PC-9 (cell line): ENCODE measurements around the gene MICAL2. TPM values are rescaled to one million over a fixed set of nuclear protein-coding genes. Genes with fewer than 3 reads are reported as not detected.

ENCODE experiments used
- BruUV-seq: library from RNA; stranded (reverse); fragments of 400-500 nt; replicated peaks from 2 replicates; lab custom pipeline; 2021; lab: Mats Ljungman, UMichigan
- CTCF ChIA-PET: fragments of 300-600 bp; sonication (Branson Sonifier 250); formaldehyde crosslinking; loops from one replicate; lab custom pipeline; 2022; ENCODE audit warnings: antibody characterized with exemption; lab: Charles Lee
- POLR2A ChIA-PET: fragments of 300-600 bp; sonication (Branson Sonifier 250); formaldehyde crosslinking; loops from one replicate; lab custom pipeline; 2022; ENCODE audit warnings: antibody characterized with exemption; ENCODE audit not compliant: unreplicated experiment; lab: Charles Lee
- DNase-seq, 2 experiments: peaks; one replicate each; pipeline versions ENCODE4 v3.0.0 to v3.0.0-alpha.2; 2015 to 2022; ENCODE audit warnings: mixed read lengths in 1 of 2
- H2AFZ ChIP-seq: fragments of 200-600 bp; sonication (generic); 2 replicates; pipeline ENCODE4 v1.8.1; 2017; ENCODE audit warnings: antibody characterized with exemption
- H3F3A ChIP-seq: fragments of 200-600 bp; sonication (generic); 2 replicates; pipeline ENCODE4 v1.8.1; 2017; ENCODE audit warnings: antibody characterized with exemption, mild to moderate bottlenecking, low read depth; ENCODE audit not compliant: insufficient read depth
- H3K27ac ChIP-seq: fragments of 200-600 bp; sonication (generic); 2 replicates; pipeline ENCODE4 v1.6.1; 2016; ENCODE audit warnings: mixed run types
- H3K27me3 ChIP-seq: fragments of 200-600 bp; sonication (generic); 2 replicates; pipeline ENCODE4 v1.6.1; 2016; ENCODE audit warnings: low read depth, mixed run types; ENCODE audit not compliant: insufficient read depth
- H3K36me3 ChIP-seq: fragments of 200-600 bp; sonication (generic); 2 replicates; pipeline ENCODE4 v1.6.1; 2016; ENCODE audit warnings: low read depth, mixed run types
- H3K4me1 ChIP-seq: fragments of 200-600 bp; sonication (generic); replicated peaks from 2 replicates; pipeline ENCODE4 v1.6.1; 2016; ENCODE audit warnings: mixed run types; ENCODE audit not compliant: insufficient read depth
- H3K4me2 ChIP-seq: fragments of 200-600 bp; sonication (generic); 2 replicates; pipeline ENCODE4 v1.6.1; 2017; ENCODE audit warnings: mixed run types
- H3K4me3 ChIP-seq: fragments of 200-600 bp; sonication (generic); 2 replicates; pipeline ENCODE4 v1.6.1; 2016; ENCODE audit warnings: mixed run types
- H3K79me2 ChIP-seq: fragments of 200-600 bp; sonication (generic); 2 replicates; pipeline ENCODE4 v1.6.1; 2017; ENCODE audit warnings: low read depth, mixed run types
- H3K9me2 ChIP-seq: fragments of 200-600 bp; sonication (generic); 2 replicates; pipeline ENCODE4 v1.8.1; 2017; ENCODE audit warnings: mild to moderate bottlenecking; ENCODE audit not compliant: insufficient read depth
- H3K9me3 ChIP-seq: fragments of 200-600 bp; sonication (generic); 2 replicates; pipeline ENCODE4 v1.8.1; 2016; ENCODE audit warnings: low read depth; ENCODE audit not compliant: insufficient read depth
- H4K20me1 ChIP-seq: fragments of 200-600 bp; sonication (generic); 2 replicates; pipeline ENCODE4 v1.8.1; 2017; ENCODE audit not compliant: insufficient read depth
- CTCF ChIP-seq: fragments of 200-600 bp; sonication (generic); conservative IDR thresholded peaks from 2 replicates; pipeline ENCODE4 v1.6.1; 2017; ENCODE audit warnings: mixed run types, antibody characterized with exemption, mild to moderate bottlenecking, moderate library complexity
- EZH2 ChIP-seq: fragments of 200-600 bp; sonication (generic); IDR thresholded peaks from 2 replicates; pipeline ENCODE4 v1.8.0; 2017; ENCODE audit warnings: antibody characterized with exemption, low read depth
- intact Hi-C: fragments of 100-400 bp; cut with micrococcal nuclease; formaldehyde crosslinking; loops from one replicate; pipeline ENCODE4 v1.10.0; 2022; ENCODE audit not compliant: unreplicated experiment
- total RNA-seq: library from RNA; stranded (reverse); gene quantifications from 2 replicates; pipeline ENCODE4 v1.2.3, GENCODE V29; 2021

MICAL2 gene
- total RNA-seq, 1 experiment from 2014 or later = 32.4 TPM

- no peaks in the 10 kb centered on the region for H3K27me3 ChIP-seq
Measured at GRCh38 chr11:12073436-12073835, 37.0 kb upstream of the MICAL2 start.

GRCh38 chr11:12073886-12074285 lies 36.5 kb upstream of the MICAL2 start:
- Histone ChIP-seq H3K9me2 (no peaks in the 10 kb centered on the region), H3K27ac (no peak overlapping the region)

More at GRCh38 chr11:12073436-12073835, 37.0 kb upstream of the MICAL2 start:
- ChIA-PET POLR2A (no interaction called here), CTCF (no interaction called here)
- H3K4me1 ChIP-seq = peaks cover 15% of the 10 kb centered on the region
- no peak overlapping the region for H3K27ac ChIP-seq
- no peaks in the 10 kb centered on the region for H3K9me2 ChIP-seq
- H2AFZ ChIP-seq = no peak overlapping the region
- no peaks in the 10 kb centered on the region for H3K9me3 ChIP-seq
- BruUV-seq = no TSS peak
- H3F3A ChIP-seq = no peaks in the 10 kb centered on the region
- no peak overlapping the region for H3K4me2 ChIP-seq
- no peak overlapping the region for H3K4me3 ChIP-seq
- intact Hi-C loops = no loop called here
- TF ChIP-seq EZH2 = no peak
- no peak for TF ChIP-seq CTCF
- no peaks in the 10 kb centered on the region for H3K79me2 ChIP-seq
- H4K20me1 ChIP-seq = no peaks in the 10 kb centered on the region
- no peak for DNase-seq
- no peaks in the 10 kb centered on the region for H3K36me3 ChIP-seq

GRCh38 chr11:12074529-12075195 lies 35.7 kb upstream of the MICAL2 start:
- CTCF ChIA-PET = interaction anchor here (0.6 kb wide), 1 partner anchor 303 kb away, joined by 3 read pairs; the partner anchor contains the start of gene PARVA

More at GRCh38 chr11:12073886-12074285, 36.5 kb upstream of the MICAL2 start:
- Histone ChIP-seq H4K20me1 (no peaks in the 10 kb centered on the region), H3K4me3 (no peak overlapping the region), H3K4me1 (peaks cover 14% of the 10 kb centered on the region), H3F3A (no peaks in the 10 kb centered on the region), H2AFZ (no peak overlapping the region), H3K36me3 (no peaks in the 10 kb centered on the region), H3K4me2 (no peak overlapping the region), H3K9me3 (no peaks in the 10 kb centered on the region), H3K27me3 (no peaks in the 10 kb centered on the region), H3K79me2 (no peaks in the 10 kb centered on the region)
- no TSS peak for BruUV-seq
- POLR2A ChIA-PET = interaction anchor here (0.6 kb wide), 1 partner anchor 174 kb away, joined by 3 read pairs; no protein-coding TSS in a partner anchor
- TF ChIP-seq EZH2 (no peak), CTCF (no peak)
- no peak for DNase-seq
- intact Hi-C loops = no loop called here
- CTCF ChIA-PET = no interaction called here

More at GRCh38 chr11:12074529-12075195, 35.7 kb upstream of the MICAL2 start:
- Histone ChIP-seq H3K79me2 (no peaks in the 10 kb centered on the region), H3K9me3 (no peaks in the 10 kb centered on the region), H3K27ac (no peak overlapping the region), H3K27me3 (no peaks in the 10 kb centered on the region), H3F3A (0 out of 2 replicates have a peak, but pooled peaks cover 4% of the 10 kb centered on the region), H3K4me2 (no peak overlapping the region), H3K9me2 (no peaks in the 10 kb centered on the region), H3K4me1 (peaks cover 19% of the 10 kb centered on the region), H2AFZ (no peak overlapping the region), H3K36me3 (no peaks in the 10 kb centered on the region), H3K4me3 (no peak overlapping the region), H4K20me1 (no peaks in the 10 kb centered on the region)
- POLR2A ChIA-PET = no interaction called here
- TF ChIP-seq EZH2 (no peak), CTCF (no peak)
- intact Hi-C loops = no loop called here
- no peak for DNase-seq
- BruUV-seq = no TSS peak
